Colonic mucosa (tissue), 4 donors: ENCODE data around the gene UNC5B. TPM values are rescaled to one million over a fixed set of nuclear protein-coding genes. Genes with fewer than 3 reads are reported as not detected.

Source experiments
- DNase-seq: peaks from one replicate; pipeline ENCODE4 v3.0.0-alpha.2; 2020
- H3K27ac ChIP-seq: fragments of 200-600 bp; one replicate; pipeline ENCODE4 v1.8.0; 2021
- H3K27me3 ChIP-seq: fragments of 200-600 bp; one replicate; pipeline ENCODE4 v1.8.0; 2021
- H3K36me3 ChIP-seq: fragments of 200-600 bp; one replicate; pipeline ENCODE4 v1.8.0; 2021
- H3K4me1 ChIP-seq: fragments of 200-600 bp; one replicate; pipeline ENCODE4 v1.8.0; 2021; ENCODE audit warnings: mild to moderate bottlenecking
- H3K4me3 ChIP-seq: fragments of 200-600 bp; one replicate; pipeline ENCODE4 v1.8.0; 2021
- H3K9ac ChIP-seq, 2 donors: one replicate each; pipeline ENCODE4 v1.7.0; 2013; ENCODE audit warnings: control low read depth in 2 of 2, low read depth in 2 of 2, low read length in 2 of 2
- H3K9me3 ChIP-seq: fragments of 200-600 bp; one replicate; pipeline ENCODE4 v1.8.0; 2021
- CTCF ChIP-seq: fragments of 200-600 bp; IDR thresholded peaks from one replicate; pipeline ENCODE4 v1.8.0; 2022; ENCODE audit warnings: antibody characterized with exemption, mild to moderate bottlenecking
- intact Hi-C: fragments of 100-400 bp; cut with DNase I; formaldehyde crosslinking; loops from one replicate; pipeline ENCODE4 v1.14.1; 2022
- total RNA-seq, 2 donors: library from RNA; stranded (reverse); fragmentation: NEBNext Ultra II Directional in 1 of 2; extraction: Animal tissue kit (Norgen Biotek cat#: 25700) in 1 of 2; gene quantifications; one replicate each; pipeline ENCODE4 v1.2.1, GENCODE V29; 2021
- donor health status: healthy.
- donor health status: DM: no; HTN: no; CAD: no.
- donor health status: DM: no; HTN: no; CAD: no.

Gene UNC5B
- total RNA-seq, 2 donors from 2014 or later, result 18.4 to 18.5 TPM

- Histone ChIP-seq H3K9ac (no peak overlapping the region), H3K4me3 (no peak overlapping the region), H3K36me3 (no peaks in the 10 kb centered on the region), H3K9me3 (no peaks in the 10 kb centered on the region), H3K27me3 (no peaks in the 10 kb centered on the region), H3K27ac (no peak overlapping the region), H3K4me1 (no peaks in the 10 kb centered on the region)
- no peak for TF ChIP-seq CTCF
- DNase-seq, result no peak
- intact Hi-C loops, result no loop called here
Observed at GRCh38 chr10:71291528-71291900, 79.1 kb downstream of the UNC5B start.

GRCh38 chr10:71292624-71293445 lies 80.5 kb downstream of the UNC5B start:
- intact Hi-C loops, result no loop called here
- Histone ChIP-seq H3K4me1 (no peaks in the 10 kb centered on the region), H3K36me3 (no peaks in the 10 kb centered on the region), H3K9ac (no peak overlapping the region), H3K4me3 (no peak overlapping the region), H3K27ac (no peak overlapping the region), H3K9me3 (no peaks in the 10 kb centered on the region), H3K27me3 (no peaks in the 10 kb centered on the region)
- DNase-seq, result no peak
- TF ChIP-seq CTCF, result no peak

- Histone ChIP-seq H3K9me3 (no peaks in the 10 kb centered on the region), H3K36me3 (no peaks in the 10 kb centered on the region), H3K27me3 (no peaks in the 10 kb centered on the region), H3K9ac (no peak overlapping the region), H3K4me1 (no peaks in the 10 kb centered on the region), H3K4me3 (no peak overlapping the region), H3K27ac (no peak overlapping the region)
- intact Hi-C loops, result no loop called here
- DNase-seq, result peak; percentile 41
- TF ChIP-seq CTCF, result no peak
Observed at GRCh38 chr10:71293446-71294084, 81.2 kb downstream of the UNC5B start.

- no peak for DNase-seq
- Histone ChIP-seq H3K27me3 (no peaks in the 10 kb centered on the region), H3K9ac (no peak overlapping the region), H3K36me3 (no peaks in the 10 kb centered on the region), H3K4me1 (no peaks in the 10 kb centered on the region), H3K27ac (no peak overlapping the region), H3K9me3 (no peaks in the 10 kb centered on the region), H3K4me3 (no peak overlapping the region)
- intact Hi-C loops, result no loop called here
- TF ChIP-seq CTCF, result no peak
Observed at GRCh38 chr10:71294091-71294561, 81.8 kb downstream of the UNC5B start.

- no peaks in the 10 kb centered on the region for H3K27me3 ChIP-seq
- no peak for DNase-seq
- H3K9ac ChIP-seq, result no peak overlapping the region
- TF ChIP-seq CTCF, result no peak
- no peaks in the 10 kb centered on the region for H3K4me1 ChIP-seq
- intact Hi-C loops, result no loop called here
- H3K27ac ChIP-seq, result no peak overlapping the region
- H3K9me3 ChIP-seq, result no peaks in the 10 kb centered on the region
- H3K4me3 ChIP-seq, result no peak overlapping the region
- no peaks in the 10 kb centered on the region for H3K36me3 ChIP-seq
Observed at GRCh38 chr10:71294856-71295255, 82.5 kb downstream of the UNC5B start.
